Fibroblast of gingiva (primary cell): ENCODE results near the gene PPP2R5A.
"Not testable (repeated sequence)": the region's sequence is repeated elsewhere in the genome, so short reads cannot be mapped to it uniquely, and the experiment has no call there.

ENCODE experiments used
- DNase-seq: peaks from one replicate; pipeline ENCODE4 v3.0.0-alpha.2; 2011; ENCODE audit warnings: low read depth

Gene PPP2R5A

DNA sequence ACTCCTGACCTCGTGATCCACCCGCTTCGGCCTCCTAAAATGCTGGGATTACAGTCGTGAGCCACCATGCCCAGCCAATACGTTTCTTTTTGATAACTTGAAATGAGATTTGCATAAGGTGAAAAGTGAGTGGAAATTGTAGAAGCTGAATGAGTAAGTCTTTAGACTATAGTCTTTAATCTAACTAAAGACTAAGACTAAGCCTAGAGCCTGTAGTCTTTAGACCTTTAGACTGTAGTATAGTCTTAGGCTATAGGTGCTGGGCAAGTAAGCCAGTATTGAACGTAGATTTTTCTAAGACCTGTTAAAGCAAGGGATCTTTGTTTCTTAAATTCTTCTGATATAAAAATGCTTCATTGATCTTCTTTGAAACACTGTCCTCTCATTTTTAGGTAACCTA is 12.1 kb downstream of the PPP2R5A start:
- DNase-seq, result no peak

DNA sequence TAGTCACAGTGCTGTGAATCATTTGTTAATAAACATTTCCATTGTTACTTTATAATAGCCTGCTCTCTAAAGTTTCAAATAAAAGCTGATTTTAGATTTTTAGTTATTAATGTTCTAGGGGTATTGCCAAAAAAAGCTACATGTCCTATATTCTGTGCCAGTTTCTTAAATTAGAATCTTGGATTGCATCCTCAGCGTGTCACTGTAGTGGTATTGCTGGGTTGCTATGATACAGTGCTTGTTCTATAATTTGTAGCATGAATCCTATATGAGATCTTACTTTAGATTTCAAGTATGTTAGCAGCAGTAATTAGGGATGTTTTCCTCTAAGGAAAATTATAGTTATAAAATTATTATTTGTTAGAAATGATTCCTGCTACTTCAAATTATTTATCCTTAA is 16.4 kb downstream of the PPP2R5A start:
- DNase-seq, result peak; percentile 85

DNA sequence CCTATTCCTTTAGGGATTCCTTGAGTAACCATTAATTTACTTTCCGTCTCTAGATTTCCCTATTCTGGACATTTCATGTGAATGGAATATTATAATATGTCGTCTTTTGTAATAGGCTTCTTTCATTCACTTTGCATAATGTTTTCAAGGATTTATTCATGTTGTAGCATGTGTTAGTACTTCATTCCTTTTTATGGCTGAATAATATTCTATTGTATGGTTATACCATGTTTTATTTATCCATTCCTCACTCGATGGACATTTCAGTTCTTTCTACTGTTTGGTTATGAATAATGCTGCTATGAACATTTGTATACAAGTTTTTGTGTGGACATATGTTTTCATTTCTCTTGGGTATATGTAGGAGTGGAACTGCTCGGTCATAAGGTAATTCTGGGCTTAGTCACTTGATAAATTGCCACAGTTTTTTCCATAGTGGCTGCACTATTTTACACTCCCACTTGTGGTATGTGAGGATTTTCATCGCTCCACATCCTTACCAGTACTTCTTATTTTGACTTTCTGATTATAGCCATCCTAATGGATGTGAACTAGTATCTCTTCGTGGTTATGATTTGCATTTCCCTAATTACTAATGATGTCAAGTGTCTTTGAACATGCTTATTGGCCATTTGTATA is 17.7 kb downstream of the PPP2R5A start:
- DNase-seq, result peak; percentile 65

DNA sequence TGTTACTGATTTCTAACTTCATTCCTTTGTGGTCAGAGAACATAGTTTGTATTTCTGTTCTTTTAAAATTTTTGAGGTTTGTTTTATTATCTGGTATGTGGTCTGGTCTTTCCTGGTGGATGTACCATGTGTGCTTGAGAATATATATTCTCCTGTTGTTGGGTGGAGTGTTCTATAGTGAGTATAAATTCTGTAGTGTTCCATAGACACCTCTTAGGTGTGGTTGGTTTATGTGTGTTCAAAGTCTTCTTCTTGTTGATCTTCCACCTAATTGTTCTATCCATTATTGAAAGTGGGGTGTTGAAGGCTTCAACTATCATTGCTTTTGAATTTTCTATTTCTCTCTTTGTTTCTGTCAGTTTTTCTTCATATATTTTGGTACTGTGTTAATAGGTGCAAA is 20.1 kb downstream of the PPP2R5A start:
- no peak for DNase-seq

DNA sequence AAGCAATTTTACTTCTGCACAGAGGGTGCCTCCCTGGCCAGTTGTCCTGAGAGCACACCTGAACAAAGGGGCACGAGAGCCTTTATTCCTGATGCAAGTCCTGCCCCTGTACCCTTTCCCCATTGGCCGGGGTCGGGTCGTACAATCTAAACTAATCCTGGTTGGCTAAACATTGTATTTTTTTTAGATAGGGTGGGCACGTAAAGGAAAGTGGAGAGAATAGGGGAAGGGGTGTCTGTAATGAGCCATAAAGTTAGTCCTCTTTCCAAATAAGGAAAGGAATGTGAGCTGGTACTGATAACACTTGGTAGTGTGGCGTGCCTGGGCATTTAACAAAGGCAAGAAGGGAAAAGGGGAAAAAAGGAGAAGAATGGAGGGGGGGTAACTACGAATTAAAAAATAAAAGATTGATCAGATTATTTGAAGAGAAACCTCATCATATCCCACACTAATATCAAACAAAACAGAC is 20.8 kb downstream of the PPP2R5A start:
- not testable (repeated sequence) for DNase-seq

DNA sequence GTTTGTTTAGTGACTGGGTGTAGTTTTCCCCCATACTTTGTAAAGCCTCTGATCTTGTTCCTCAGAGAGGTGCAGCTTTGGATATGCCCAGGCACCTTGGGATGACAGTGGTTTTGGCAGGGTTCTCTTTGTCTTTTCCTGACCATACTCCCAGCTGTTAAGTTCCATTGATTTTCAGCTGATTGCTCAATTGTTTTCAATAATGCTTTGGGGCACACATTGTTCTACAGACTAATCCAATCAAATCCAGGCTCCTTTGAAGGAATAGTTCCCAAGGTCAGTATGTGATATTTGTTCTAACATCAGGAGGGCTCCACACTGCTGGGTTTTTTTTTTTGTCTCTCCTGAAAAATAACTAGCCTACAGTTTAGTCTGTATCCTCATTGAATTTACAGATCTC is 24.8 kb downstream of the PPP2R5A start:
- no peak for DNase-seq

DNA sequence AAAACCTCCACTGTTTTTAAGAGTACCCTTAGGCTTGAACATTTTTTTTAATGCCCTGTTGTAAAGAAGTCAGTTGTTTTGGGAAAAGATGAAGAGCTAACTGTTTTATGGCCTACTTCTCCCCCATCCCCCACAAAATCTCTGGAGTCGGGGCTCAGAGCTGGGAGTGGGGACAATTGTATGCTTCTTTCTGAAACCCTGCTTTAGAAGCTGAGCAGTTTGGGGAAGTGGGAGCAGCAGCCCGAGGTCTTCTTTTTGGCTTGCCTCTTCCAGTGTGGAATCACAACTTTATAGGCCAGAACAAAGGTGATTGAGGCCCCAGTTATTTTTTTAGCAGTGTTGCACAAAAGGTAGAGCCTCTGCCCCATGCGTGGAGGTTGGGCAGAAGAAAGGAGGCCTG is 25.2 kb downstream of the PPP2R5A start:
- no peak for DNase-seq

DNA sequence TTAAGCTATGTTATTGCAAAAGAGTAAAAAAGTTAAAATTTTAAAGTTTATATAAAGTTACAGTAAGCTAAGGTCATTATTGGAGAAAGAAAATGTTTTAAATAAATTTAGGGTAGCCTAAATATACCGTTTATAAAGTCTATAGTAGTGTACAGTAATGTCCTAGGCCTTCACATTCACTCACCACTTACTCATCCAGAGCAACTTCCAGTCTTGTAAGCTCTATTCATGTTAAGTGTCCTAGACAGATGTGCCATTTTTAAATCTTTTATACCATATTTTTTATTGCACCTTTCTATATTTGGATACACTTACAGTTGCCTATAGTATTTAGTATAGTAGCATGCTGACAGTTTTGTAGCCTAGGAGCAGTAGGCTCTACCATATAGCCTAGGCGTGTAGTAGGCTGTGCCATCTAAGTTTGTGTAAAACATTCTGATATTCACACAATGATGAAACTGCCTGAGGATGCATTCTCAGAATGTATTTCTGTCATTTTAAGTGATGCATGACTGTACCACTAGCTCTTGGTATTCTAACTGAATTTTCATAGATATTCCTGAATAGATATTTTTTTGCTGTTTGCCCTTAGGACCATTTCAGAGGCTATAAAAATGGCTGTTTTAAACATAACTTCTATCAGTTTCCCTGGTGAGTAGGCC is 26.8 kb downstream of the PPP2R5A start:
- peak; percentile 15 for DNase-seq

DNA sequence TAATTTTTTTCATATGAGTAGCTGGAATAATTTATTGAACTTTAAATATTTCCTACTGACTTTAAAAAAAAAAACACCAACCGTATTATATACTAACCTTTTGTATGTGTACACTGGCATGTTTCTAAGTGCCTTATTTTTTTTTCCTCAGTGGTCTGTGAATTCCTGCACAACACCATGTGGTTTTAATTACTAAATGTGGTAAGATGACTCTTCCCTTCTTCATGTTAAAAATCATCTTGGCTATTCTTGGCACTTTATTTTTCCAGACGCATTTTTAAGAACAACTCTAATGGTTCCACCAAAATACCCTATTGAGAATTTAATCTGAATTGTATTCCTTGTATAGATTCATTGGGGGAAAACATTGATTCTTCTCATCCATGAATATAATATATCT is 28.4 kb downstream of the PPP2R5A start:
- peak; percentile 88 for DNase-seq

DNA sequence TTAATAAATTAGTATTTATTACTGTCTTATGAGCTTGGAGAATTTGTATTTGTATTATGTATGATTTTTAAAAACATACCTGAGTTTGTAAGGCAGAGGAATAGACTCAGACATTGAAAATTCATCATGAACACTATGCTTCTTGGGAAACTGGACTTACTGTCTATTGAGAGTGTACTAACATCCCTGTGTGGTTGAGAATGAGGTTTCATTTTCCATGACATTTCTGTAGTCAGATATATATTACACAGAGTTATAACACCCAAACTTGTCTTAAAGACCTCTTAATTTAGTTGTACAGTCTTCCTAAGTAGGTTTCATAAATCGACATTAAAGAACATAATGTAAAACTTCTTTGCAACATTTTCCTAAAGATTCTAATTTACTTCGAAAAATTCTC is 30.0 kb downstream of the PPP2R5A start:
- no peak for DNase-seq

DNA sequence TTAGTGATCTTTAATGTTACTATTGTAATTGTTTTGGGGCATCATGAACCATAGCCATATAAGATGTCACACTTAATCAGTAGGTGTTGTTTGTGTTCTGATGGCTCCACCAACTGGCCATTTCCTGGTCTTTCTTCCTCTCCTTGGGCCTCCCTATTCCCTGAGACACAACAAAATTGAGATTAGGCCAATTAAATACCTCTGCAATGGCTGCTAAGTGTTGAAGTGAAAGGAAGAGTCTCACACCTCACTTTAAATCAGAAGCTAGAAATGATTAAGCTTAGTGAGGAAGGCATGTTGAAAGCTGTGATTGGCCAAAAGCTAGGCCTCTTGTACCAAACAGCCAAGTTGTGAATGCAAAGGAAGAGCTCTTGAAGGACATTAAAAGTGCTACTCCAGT is 30.7 kb downstream of the PPP2R5A start:
- DNase-seq, result peak; percentile 27

DNA sequence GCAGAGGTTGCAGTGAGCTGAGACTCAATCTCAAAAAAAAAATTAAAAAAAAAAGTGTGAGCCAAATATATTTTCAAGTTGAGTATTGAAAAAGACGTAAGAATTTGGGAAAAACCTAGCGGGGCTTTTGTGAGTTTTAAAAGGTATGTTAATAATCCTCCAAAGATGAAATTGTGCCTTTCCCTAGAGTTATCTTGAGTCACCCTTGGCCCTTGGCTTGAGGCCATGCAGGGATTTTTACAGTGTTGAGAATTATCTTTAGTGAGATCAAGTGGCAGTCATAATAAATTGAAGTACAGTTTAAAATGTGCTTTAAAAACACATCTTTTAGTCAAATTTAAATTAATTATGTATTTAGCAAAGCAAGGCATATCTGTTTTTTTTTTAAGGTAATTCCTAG is 32.7 kb downstream of the PPP2R5A start:
- no peak for DNase-seq

DNA sequence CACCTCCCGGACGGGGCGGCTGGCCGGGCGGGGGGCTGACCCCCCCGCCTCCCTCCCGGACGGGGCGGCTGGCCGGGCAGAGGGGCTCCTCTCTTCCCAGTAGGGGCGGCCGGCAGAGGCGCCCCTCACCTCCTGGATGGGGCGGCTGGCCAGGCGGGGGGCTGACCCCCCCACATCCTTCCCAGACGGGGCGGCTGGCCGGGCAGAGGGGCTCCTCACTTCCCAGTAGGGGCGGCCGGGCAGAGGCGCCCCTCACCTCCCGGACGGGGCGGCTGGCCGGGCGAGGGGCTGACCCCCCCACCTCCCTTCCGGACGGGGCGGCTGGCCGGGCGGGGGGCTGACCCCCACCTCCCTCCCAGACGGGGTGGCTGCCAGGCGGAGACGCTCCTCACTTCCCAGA is 35.8 kb downstream of the PPP2R5A start:
- not testable (repeated sequence) for DNase-seq

DNA sequence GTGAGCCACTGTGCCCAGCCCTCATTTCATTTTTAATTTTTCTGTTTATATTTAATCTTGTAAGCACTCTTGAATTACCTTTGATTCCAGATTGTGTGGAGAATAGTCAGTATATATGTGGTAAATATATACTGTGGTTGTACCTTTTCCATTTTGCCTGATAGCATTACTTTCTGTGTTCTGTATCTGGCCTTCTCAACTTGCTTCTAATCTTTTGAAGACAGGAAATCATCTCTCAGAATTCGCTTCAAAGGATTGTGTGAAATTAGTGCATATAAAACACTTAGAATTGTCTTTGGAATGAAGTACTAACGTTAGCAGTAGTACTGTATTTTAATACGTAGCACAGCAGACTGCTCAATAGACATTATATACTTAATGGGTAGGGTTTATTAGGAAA is 37.9 kb downstream of the PPP2R5A start:
- DNase-seq, result no peak

DNA sequence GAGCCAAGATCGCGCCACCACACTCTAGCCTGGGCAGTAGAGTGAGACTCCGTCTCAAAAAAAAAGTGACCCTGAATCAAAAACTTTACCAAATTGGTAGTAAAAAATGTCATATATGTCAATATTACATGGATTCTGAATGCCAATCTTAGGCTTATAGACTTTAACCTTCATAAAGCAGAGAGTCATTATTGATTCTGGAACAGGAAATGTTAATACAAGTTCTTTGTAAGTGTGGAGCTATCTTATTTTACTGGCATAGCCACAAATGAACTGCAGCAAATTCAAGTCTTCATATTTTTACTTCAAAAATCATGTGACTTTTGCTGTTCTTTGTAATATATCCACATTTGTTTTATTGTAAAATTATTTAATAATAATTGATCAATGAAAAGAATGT is 41.3 kb downstream of the PPP2R5A start:
- no peak for DNase-seq

DNA sequence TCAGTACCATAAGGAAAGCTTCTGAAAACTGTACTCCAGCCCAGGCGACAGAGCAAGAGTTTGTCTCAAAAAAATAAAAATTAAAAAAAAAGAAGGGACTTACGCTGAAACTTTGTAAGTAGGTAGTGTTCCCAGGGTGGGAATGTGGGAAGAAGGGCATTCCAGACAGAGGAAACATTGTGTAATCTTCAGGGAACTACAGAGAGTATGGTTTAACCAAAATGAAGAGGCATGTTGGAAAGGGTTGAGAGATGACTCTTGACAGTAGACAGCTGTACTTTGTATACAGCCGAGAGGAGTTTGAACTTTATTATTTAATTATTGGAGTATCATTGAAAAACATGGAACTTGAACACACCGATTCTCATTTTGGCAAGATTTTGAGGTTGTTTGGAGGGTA is 43.0 kb downstream of the PPP2R5A start:
- no peak for DNase-seq

DNA sequence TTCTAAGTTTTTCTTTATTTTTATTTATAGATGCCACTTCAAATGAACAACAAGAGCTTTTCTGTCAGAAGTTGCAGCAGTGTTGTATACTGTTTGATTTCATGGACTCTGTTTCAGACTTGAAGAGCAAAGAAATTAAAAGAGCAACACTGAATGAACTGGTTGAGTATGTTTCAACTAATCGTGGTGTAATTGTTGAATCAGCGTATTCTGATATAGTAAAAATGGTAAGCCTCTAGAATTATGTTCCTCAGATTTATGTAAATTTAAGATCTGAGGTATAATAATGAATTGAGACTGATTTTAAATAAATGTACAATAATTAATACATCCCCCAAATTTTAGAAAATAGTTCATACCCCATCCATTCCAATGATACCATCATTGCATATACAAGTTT is 43.9 kb downstream of the PPP2R5A start:
- no peak for DNase-seq

DNA sequence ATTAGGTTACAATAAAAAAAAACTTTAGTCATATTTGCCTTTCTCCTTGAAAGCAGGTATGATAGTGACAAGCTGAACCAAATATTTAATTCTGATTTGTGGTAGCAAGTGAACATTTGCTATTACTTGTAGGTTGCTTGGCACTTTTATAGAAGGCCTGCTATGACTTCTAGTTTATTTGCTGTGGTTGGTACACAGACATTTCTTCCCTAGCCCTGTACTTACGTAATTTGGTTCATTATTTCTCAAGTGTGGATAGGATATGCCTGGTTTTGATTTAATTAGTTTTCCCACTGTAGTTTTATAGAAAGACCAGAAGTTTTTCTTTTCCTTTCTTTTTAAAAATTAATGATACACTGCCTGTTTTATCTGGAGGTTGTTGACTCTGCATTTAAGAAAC is 55.9 kb downstream of the PPP2R5A start:
- DNase-seq, result peak; percentile 36

DNA sequence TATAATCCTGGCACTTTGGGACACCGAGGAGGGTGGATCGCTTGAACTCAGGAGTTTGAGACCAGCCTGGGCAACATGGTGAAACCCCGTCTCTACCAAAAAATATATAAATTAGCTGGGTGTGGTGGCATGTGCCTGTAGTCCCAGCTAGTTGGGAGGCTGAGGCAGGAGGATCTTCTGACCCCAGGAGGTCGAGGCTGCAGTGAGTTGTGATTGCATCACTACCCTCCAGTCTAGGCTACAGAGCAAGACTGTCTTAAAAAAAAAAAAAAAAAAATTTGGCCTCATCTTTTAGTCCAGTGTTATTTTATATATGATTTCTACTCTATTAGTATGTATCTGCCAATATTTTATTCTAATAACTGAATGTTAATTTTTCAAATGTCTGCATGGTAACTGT is 59.7 kb downstream of the PPP2R5A start:
- no peak for DNase-seq

DNA sequence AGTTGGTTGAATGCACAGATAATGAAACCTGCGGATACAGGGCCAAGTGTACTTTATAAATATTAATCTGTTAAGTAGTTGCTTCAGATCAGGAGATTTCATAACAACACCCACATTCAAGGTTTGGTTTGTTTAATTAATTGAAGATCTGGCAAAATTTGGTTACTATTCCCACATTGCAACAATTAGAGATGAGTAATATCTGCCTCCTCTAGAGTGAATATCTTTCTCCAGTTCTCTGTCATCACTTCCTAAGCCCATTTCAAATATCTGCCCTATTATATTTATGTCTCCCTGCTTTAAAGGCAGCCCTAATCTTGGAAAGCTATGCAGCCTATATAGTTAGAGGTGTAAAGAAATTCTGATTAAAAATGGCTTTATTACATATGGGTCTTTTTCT is 61.4 kb downstream of the PPP2R5A start:
- peak; percentile 22 for DNase-seq

DNA sequence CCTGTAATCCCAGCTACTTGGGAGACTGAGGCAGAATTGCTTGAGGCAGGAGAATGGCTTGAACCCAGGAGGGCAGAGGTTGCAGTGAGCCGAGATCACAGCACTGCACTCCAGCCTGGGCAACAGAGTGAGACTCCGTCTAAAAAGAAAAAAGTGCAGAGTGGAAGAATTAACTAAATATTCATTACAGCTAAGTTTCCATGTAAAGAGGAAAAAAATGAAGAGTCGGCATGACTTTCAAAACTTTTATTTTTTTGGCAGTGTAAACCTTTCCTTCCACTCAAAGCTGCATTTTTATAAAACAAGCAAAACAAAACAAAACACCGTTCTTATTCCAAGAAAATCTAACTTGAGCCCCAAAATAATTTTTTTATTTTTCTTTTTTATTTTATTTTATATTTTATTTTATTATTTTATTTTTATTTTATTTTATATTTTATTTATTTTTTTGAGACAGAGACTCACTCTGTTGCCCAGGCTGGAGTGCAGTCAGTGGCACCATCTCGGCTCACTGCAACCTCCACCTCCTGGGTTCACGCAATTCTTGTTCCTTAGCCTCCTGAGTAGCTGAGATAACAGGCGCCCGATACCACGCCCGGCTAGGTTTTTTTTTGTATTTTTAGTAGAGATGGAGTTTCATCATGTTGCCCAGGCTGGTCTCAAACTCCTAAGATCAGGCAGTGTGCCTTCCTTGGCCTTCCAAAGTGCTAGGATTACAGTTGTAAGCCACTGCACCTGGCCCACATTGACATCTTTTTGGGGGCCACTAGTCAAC is 66.6 kb downstream of the PPP2R5A start:
- DNase-seq, result no peak

DNA sequence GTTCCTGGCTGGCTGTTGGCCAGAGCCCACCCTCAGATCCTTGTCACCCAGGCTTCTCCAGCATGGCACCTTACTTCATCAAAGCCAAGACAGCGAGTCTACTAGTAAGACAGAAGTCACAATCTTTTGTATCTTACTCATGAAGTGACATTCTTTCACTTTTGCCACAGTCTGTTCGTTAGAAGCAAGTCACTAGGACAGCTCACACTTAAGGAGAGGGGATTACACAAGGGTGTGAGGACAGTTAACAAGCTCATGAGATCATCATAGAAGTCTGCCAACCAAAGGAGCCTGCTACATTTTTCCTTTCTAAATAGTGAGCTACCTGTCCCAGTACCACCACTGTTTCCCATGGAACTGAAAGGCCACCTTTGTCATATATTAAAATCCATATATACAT is 68.0 kb downstream of the PPP2R5A start:
- DNase-seq, result no peak

DNA sequence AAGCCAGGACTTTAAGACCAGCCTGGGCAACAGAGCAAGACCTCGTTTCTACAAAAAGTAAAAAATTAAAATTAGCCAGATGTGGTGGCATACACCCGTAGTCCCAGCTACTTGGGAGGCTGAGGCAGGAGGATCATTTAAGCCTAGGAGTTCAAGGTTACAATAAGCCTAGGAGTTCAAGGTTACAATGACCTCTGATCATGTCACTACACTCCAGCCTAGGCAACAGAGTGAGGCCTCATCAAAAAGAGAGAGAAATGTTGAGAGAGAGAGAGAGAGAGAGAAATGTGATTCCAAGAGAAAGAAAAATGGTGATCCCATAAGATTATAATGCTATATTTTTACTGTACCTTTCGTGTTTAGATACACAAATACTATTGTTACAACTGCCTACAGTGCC is 69.3 kb downstream of the PPP2R5A start:
- no peak for DNase-seq
